Loucy (cell line): Measurements from ENCODE around the gene THPO.

Source experiments
- H2AFZ ChIP-seq: fragments of 200-600 bp; sonication (generic); 2 replicates; pipeline ENCODE4 v1.6.0; 2016; ENCODE audit warnings: antibody characterized with exemption, mild to moderate bottlenecking, low read length, moderate library complexity
- H3F3A ChIP-seq: fragments of 200-600 bp; 2 replicates; pipeline ENCODE4 v1.6.0; 2016; ENCODE audit warnings: antibody characterized with exemption, low read depth, mild to moderate bottlenecking
- H3K27me3 ChIP-seq: fragments of 200-600 bp; sonication (generic); 2 replicates; pipeline ENCODE4 v1.6.1; 2014; ENCODE audit warnings: low read length, mild to moderate bottlenecking; ENCODE audit not compliant: insufficient read depth, poor library complexity, severe bottlenecking
- H3K36me3 ChIP-seq: fragments of 200-600 bp; sonication (generic); 2 replicates; pipeline ENCODE4 v1.6.1; 2016; ENCODE audit warnings: low read length; ENCODE audit not compliant: insufficient read depth
- H3K4me1 ChIP-seq: fragments of 200-600 bp; sonication (generic); 2 replicates; pipeline ENCODE4 v1.5.1; 2014; ENCODE audit warnings: low read length, mild to moderate bottlenecking; ENCODE audit not compliant: insufficient read depth, poor library complexity, severe bottlenecking
- H3K4me2 ChIP-seq: fragments of 200-600 bp; sonication (generic); 2 replicates; pipeline ENCODE4 v1.6.0; 2014; ENCODE audit warnings: antibody characterized with exemption, low read length, low read depth, mild to moderate bottlenecking; ENCODE audit not compliant: poor library complexity, severe bottlenecking
- H3K4me3 ChIP-seq: fragments of 200-600 bp; sonication (generic); 2 replicates; pipeline ENCODE4 v1.5.1; 2014; ENCODE audit warnings: low read length, mild to moderate bottlenecking, mixed read lengths; ENCODE audit not compliant: poor library complexity, severe bottlenecking
- H3K79me2 ChIP-seq: fragments of 200-600 bp; sonication (generic); 2 replicates; pipeline ENCODE4 v1.6.1; 2014; ENCODE audit warnings: low read length; ENCODE audit not compliant: insufficient read depth
- H3K9ac ChIP-seq: fragments of 200-600 bp; sonication (generic); 2 replicates; pipeline ENCODE4 v1.6.0; 2014; ENCODE audit warnings: mild to moderate bottlenecking, low read depth, low read length, moderate library complexity; ENCODE audit not compliant: poor library complexity, severe bottlenecking
- H3K9me2 ChIP-seq: fragments of 200-600 bp; sonication (generic); replicated peaks from 2 replicates; pipeline ENCODE4 v1.6.1; 2016; ENCODE audit warnings: low read depth, low read length, mixed read lengths
- H3K9me3 ChIP-seq: fragments of 200-600 bp; sonication (generic); 2 replicates; pipeline ENCODE4 v1.6.1; 2014; ENCODE audit warnings: mild to moderate bottlenecking, antibody characterized with exemption, low read length, low read depth; ENCODE audit not compliant: insufficient read depth
- H4K20me1 ChIP-seq: fragments of 200-600 bp; sonication (generic); 2 replicates; pipeline ENCODE4 v1.6.0; 2014; ENCODE audit warnings: antibody characterized with exemption, low read length, mild to moderate bottlenecking; ENCODE audit not compliant: insufficient read depth, poor library complexity, severe bottlenecking
- EZH2phosphoT487 ChIP-seq: fragments of 200-600 bp; IDR thresholded peaks from 2 replicates; pipeline ENCODE4 v1.6.1; 2018; ENCODE audit warnings: antibody characterized with exemption, mild to moderate bottlenecking, moderate library complexity, borderline replicate concordance
- TF ChIP-seq, protein P1 (sequence below): fragments of 200-600 bp; sonication (generic); conservative IDR thresholded peaks from 2 replicates; pipeline ENCODE4 v1.5.1; 2014; ENCODE audit warnings: mild to moderate bottlenecking, antibody characterized with exemption, low read length

Gene THPO

DNA sequence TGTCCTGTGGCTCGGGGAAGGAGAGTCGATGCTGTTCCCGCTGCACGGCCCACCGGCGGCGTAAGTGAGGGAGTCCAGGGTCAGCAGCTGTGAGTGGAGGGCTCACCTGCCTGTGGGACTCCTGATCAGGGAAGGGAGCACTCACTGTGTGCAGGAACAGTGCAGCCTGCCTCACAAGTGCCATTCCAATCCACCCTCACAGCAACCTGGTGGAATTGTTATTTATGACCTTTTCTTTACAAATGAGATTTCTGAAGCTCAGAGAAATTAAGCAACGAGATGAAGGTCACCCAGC is 10.9 kb upstream of the THPO start:
- Histone ChIP-seq H3K79me2 (no peaks in the 10 kb centered on the region), H3K9ac (no peak overlapping the region), H3F3A (no peaks in the 10 kb centered on the region), H3K4me3 (no peak overlapping the region), H3K9me2 (no peaks in the 10 kb centered on the region), H2AFZ (no peak overlapping the region), H3K27me3 (no peaks in the 10 kb centered on the region), H3K4me2 (no peak overlapping the region), H4K20me1 (no peaks in the 10 kb centered on the region), H3K9me3 (no peaks in the 10 kb centered on the region), H3K36me3 (no peaks in the 10 kb centered on the region), H3K4me1 (no peaks in the 10 kb centered on the region)
- TF ChIP-seq, protein P1, sequence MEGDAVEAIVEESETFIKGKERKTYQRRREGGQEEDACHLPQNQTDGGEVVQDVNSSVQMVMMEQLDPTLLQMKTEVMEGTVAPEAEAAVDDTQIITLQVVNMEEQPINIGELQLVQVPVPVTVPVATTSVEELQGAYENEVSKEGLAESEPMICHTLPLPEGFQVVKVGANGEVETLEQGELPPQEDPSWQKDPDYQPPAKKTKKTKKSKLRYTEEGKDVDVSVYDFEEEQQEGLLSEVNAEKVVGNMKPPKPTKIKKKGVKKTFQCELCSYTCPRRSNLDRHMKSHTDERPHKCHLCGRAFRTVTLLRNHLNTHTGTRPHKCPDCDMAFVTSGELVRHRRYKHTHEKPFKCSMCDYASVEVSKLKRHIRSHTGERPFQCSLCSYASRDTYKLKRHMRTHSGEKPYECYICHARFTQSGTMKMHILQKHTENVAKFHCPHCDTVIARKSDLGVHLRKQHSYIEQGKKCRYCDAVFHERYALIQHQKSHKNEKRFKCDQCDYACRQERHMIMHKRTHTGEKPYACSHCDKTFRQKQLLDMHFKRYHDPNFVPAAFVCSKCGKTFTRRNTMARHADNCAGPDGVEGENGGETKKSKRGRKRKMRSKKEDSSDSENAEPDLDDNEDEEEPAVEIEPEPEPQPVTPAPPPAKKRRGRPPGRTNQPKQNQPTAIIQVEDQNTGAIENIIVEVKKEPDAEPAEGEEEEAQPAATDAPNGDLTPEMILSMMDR = no peak
- no peak for TF ChIP-seq EZH2phosphoT487

DNA sequence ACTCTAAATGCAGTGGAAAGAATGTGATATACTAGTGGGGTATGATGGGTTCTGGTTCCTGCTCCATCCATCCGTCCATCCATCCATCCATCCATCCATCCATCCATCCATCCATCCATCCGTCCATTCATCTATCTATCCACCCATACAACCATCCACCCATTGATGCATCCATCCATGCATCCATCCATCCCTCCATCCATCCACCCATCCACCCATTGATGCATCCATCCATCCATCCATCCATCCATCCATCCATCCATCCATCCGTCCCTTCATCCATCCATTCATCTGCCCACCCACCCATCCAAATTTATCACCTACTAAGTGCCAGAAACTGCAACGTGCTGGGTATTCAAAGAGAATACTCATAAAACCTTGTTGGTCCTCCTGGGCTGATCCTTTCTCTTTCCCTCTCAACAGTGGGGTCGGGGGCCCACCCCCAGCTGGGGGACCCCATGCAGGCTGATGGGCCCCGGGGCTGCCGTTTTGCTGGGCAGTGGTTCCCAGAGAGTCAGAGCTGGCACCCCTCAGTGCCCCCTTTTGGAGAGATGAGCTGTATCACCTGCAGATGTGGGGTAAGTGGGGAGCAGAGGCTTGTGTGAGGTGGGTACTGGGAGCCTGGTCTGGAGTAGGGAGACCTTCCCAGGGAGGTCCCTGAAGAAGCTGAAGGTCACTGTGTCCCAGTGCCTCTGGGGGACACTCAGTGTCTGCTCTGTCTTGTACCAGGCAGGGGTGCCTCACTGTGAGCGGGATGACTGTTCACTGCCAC is 10.3 kb upstream of the THPO start:
- no peak overlapping the region for H2AFZ ChIP-seq
- H3K9ac ChIP-seq = no peak overlapping the region
- no peaks in the 10 kb centered on the region for H3K27me3 ChIP-seq
- no peaks in the 10 kb centered on the region for H3K4me1 ChIP-seq
- H4K20me1 ChIP-seq = no peaks in the 10 kb centered on the region
- TF ChIP-seq, protein P1 = no peak
- no peak for TF ChIP-seq EZH2phosphoT487
- H3K9me2 ChIP-seq = no peaks in the 10 kb centered on the region
- no peak overlapping the region for H3K4me3 ChIP-seq
- H3K4me2 ChIP-seq = no peak overlapping the region
- H3F3A ChIP-seq = no peaks in the 10 kb centered on the region
- H3K36me3 ChIP-seq = no peaks in the 10 kb centered on the region
- H3K9me3 ChIP-seq = no peaks in the 10 kb centered on the region
- no peaks in the 10 kb centered on the region for H3K79me2 ChIP-seq

GRCh38 chr3:184387174-184387714 is 9.2 kb upstream of the THPO start:
- no peaks in the 10 kb centered on the region for H3K36me3 ChIP-seq
- TF ChIP-seq, protein P1 = no peak
- TF ChIP-seq EZH2phosphoT487 = no peak

More at GRCh38 chr3:184387174-184387714, 9.2 kb upstream of the THPO start:
- H3K9me3 ChIP-seq = no peaks in the 10 kb centered on the region
- H3F3A ChIP-seq = no peaks in the 10 kb centered on the region
- no peaks in the 10 kb centered on the region for H4K20me1 ChIP-seq
- no peak overlapping the region for H3K9ac ChIP-seq
- H3K9me2 ChIP-seq = no peaks in the 10 kb centered on the region
- H3K4me1 ChIP-seq = no peaks in the 10 kb centered on the region
- H3K4me2 ChIP-seq = no peak overlapping the region
- no peak overlapping the region for H3K4me3 ChIP-seq
- no peaks in the 10 kb centered on the region for H3K27me3 ChIP-seq
- H3K79me2 ChIP-seq = no peaks in the 10 kb centered on the region
- H2AFZ ChIP-seq = no peak overlapping the region
